T-helper 2 cell treated with Interferon-gamma antibody and Interleukin-4, amounts not matched to agents 100 ng/mL and 5 ng/mL, for 36 hours (primary cell): ENCODE measurements around the gene FNBP1L. TPM values are rescaled to one million over a fixed set of nuclear protein-coding genes. Genes with fewer than 3 reads are reported as not detected.

Experiments used
- intact Hi-C: fragments of 100-400 bp; cut with micrococcal nuclease; formaldehyde crosslinking; loops from one replicate; pipeline ENCODE4 v1.15.1; 2023
- total RNA-seq: library from RNA; stranded (reverse); gene quantifications from 2 replicates; pipeline ENCODE4 v1.2.3, GENCODE V29; 2022

Gene FNBP1L
- total RNA-seq, 1 donor from 2014 or later: 0.39 TPM

- intact Hi-C loops: no loop called here
These were observed 121.6 kb downstream of the FNBP1L start for GRCh38 chr1:93569489-93569888.

GRCh38 chr1:93571623-93572310, 123.8 kb downstream of the FNBP1L start:
- intact Hi-C loops: no loop called here

- intact Hi-C loops: no loop called here
These were observed 126.1 kb downstream of the FNBP1L start for GRCh38 chr1:93573940-93574469.

GRCh38 chr1:93574511-93574910, 126.6 kb downstream of the FNBP1L start:
- intact Hi-C loops: no loop called here

GRCh38 chr1:93574991-93575390, 127.1 kb downstream of the FNBP1L start:
- intact Hi-C loops: no loop called here

- intact Hi-C loops: no loop called here
These were observed 127.8 kb downstream of the FNBP1L start for GRCh38 chr1:93575621-93576284.

GRCh38 chr1:93576346-93576745, 128.4 kb downstream of the FNBP1L start:
- intact Hi-C loops: no loop called here

- intact Hi-C loops: no loop called here
These were observed 128.8 kb downstream of the FNBP1L start for GRCh38 chr1:93576746-93577145.

- intact Hi-C loops: no loop called here
These were observed 129.9 kb downstream of the FNBP1L start for GRCh38 chr1:93577536-93578432.

- intact Hi-C loops: no loop called here
These were observed 130.5 kb downstream of the FNBP1L start for GRCh38 chr1:93578433-93578830.

GRCh38 chr1:93578911-93579825, 131.2 kb downstream of the FNBP1L start:
- intact Hi-C loops: no loop called here

- intact Hi-C loops: no loop called here
These were observed 132.0 kb downstream of the FNBP1L start for GRCh38 chr1:93579891-93580290.

GRCh38 chr1:93581917-93582850, 134.3 kb downstream of the FNBP1L start:
- intact Hi-C loops: no loop called here

GRCh38 chr1:93584261-93585003, 136.5 kb downstream of the FNBP1L start:
- intact Hi-C loops: no loop called here

- intact Hi-C loops: no loop called here
These were observed 137.4 kb downstream of the FNBP1L start for GRCh38 chr1:93585059-93585966.

GRCh38 chr1:93587354-93587753, 139.4 kb downstream of the FNBP1L start:
- intact Hi-C loops: no loop called here

- intact Hi-C loops: no loop called here
These were observed 140.3 kb downstream of the FNBP1L start for GRCh38 chr1:93588206-93588605.

GRCh38 chr1:93588955-93589354, 141.0 kb downstream of the FNBP1L start:
- intact Hi-C loops: no loop called here
